Measurements from ENCODE around the gene DAPK2. TPM values are rescaled to one million over a fixed set of nuclear protein-coding genes. Genes with fewer than 3 reads are reported as not detected.

The DAPK2 gene
- total and polyA plus RNA-seq, 2 donors (not counting 1 experiment from before 2014, with no cell fraction given): 8.3 to 31.9 TPM

DNA sequence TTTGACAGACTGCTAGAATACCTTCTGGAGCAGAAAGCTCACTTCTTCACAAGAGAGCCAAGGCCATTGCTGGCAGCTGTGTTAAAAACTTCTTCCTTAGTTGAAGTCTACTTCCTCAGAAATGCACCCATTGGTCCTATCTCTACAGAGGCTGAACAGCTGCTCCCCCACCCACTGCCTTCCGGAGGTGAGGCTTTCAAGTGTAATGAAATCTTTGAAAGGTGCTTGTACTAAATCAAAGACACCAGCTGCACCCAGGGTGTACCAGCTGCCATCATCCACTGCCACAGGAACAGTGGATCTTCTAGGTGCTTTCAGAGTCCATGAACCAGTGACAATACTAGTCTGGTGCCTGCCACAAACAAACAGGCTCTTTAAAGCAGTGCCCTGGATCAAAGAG, 186.1 kb downstream of the DAPK2 start:
- peak overlapping the region; percentile 57 for H3K4me2 ChIP-seq (replicated peaks; ENCODE audit: low read depth, low read length, poor library complexity, severe bottlenecking)
- POLR2A ChIA-PET: interaction anchor here (0.6 to 1.1 kb wide), 3 partner anchors 22 to 385 kb away, joined by 3 to 8 read pairs (median 3); no protein-coding TSS in a partner anchor

DNA sequence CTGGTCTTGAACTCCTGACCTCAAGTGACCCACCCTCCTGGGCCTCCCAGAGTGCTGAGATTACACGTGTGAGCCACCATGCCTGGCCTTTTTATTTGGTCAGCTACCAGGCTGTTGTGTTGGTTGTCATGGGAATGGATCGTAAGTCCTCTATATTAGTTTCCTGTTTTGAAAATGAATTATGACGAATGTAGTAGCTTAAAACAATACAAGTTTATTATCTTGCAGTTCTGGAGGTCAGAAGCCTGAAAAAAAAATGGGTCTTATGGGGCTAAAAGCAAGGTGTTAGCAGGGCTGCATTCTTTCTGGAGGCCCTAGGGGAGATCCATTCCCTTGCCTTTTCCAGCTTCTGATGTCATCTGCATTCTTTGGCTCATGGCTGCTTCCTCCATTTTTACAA, 187.4 kb downstream of the DAPK2 start:
- intact Hi-C loops (cut with micrococcal nuclease): no loop called here
- TF ChIP-seq, protein P1, sequence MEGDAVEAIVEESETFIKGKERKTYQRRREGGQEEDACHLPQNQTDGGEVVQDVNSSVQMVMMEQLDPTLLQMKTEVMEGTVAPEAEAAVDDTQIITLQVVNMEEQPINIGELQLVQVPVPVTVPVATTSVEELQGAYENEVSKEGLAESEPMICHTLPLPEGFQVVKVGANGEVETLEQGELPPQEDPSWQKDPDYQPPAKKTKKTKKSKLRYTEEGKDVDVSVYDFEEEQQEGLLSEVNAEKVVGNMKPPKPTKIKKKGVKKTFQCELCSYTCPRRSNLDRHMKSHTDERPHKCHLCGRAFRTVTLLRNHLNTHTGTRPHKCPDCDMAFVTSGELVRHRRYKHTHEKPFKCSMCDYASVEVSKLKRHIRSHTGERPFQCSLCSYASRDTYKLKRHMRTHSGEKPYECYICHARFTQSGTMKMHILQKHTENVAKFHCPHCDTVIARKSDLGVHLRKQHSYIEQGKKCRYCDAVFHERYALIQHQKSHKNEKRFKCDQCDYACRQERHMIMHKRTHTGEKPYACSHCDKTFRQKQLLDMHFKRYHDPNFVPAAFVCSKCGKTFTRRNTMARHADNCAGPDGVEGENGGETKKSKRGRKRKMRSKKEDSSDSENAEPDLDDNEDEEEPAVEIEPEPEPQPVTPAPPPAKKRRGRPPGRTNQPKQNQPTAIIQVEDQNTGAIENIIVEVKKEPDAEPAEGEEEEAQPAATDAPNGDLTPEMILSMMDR (IDR thresholded peaks at IDR 0.05): no peak
- no peak for TF ChIP-seq EZH2 (IDR thresholded peaks at IDR 0.05; ENCODE audit: borderline replicate concordance, insufficient read depth, low read depth, low read length, poor library complexity, severe bottlenecking)
- peak overlapping the region; percentile 71 to 76 for H3K27ac ChIP-seq (ENCODE audit: low read length in 2 of 2)
- no peaks in the 10 kb centered on the region for H3K27me3 ChIP-seq (replicated peaks in 1 of 4; ENCODE audit: control extremely low read depth in 1 of 4, control insufficient read depth in 3 of 4, insufficient read depth in 4 of 4, low read length in 3 of 4)
- H4K20me1 ChIP-seq (ENCODE audit: control insufficient read depth, insufficient read depth, low read length, poor library complexity, severe bottlenecking): no peaks in the 10 kb centered on the region
- H3K36me3 ChIP-seq (replicated peaks in 1 of 2; ENCODE audit: control extremely low read depth in 1 of 2, control insufficient read depth in 1 of 2, extremely low read depth in 1 of 2, insufficient read depth in 2 of 2, low read length in 1 of 2): no peaks in the 10 kb centered on the region
- Mint-ChIP-seq H3K4me1 (peaks cover 31% of the 10 kb centered on the region), H3K27me3 (no peaks in the 10 kb centered on the region), H3K9me3 (ENCODE audit: insufficient read depth) (no peaks in the 10 kb centered on the region), H3K27ac (peak overlapping the region; percentile 71), H3K4me3 (peak overlapping the region; percentile 7)
- ChIA-PET CTCF (interaction anchor here (1.1 to 2.9 kb wide), 5 partner anchors 11 to 209 kb away, joined by 3 to 30 read pairs (median 5); no protein-coding TSS in a partner anchor), POLR2A (no interaction called here)
- no peak overlapping the region for H3K4me3 ChIP-seq (ENCODE audit: control extremely low read depth in 1 of 5, extremely low read depth in 1 of 5, insufficient read depth in 1 of 5, low read depth in 2 of 5, low read length in 4 of 5)
- ATAC-seq (ENCODE audit: low read depth) (no peak), DNase-seq (peak; percentile 50)
- no peaks in the 10 kb centered on the region for H3K79me2 ChIP-seq (ENCODE audit: control insufficient read depth, insufficient read depth, low read length)
- peak overlapping the region; percentile 57 for H2AFZ ChIP-seq (ENCODE audit: insufficient read depth, low read depth, low read length, poor library complexity, severe bottlenecking)
- H3K4me2 ChIP-seq (replicated peaks; ENCODE audit: low read depth, low read length, poor library complexity, severe bottlenecking): peak overlapping the region; percentile 9
- peaks cover 31 to 32% of the 10 kb centered on the region in 2 donors for H3K4me1 ChIP-seq (ENCODE audit: control insufficient read depth in 2 of 2, insufficient read depth in 2 of 2, low read length in 2 of 2)
- H3K9ac ChIP-seq (ENCODE audit: low read length): no peak overlapping the region
- H3K9me3 ChIP-seq (ENCODE audit: control extremely low read depth in 1 of 3, control insufficient read depth in 2 of 3, insufficient read depth in 1 of 3, low read length in 2 of 3): no peaks in the 10 kb centered on the region
- no CpG with 5 or more reads among the region's 3 CpGs for WGBS (ENCODE audit: insufficient coverage)

More for the DNA sequence above, 186.1 kb downstream of the DAPK2 start:
- H3K4me1 Mint-ChIP-seq: peaks cover 31% of the 10 kb centered on the region
- H3K27me3 Mint-ChIP-seq: no peaks in the 10 kb centered on the region
- Histone ChIP-seq H2AFZ (ENCODE audit: insufficient read depth, low read depth, low read length, poor library complexity, severe bottlenecking) (peak overlapping the region; percentile 62), H3K4me3 (ENCODE audit: control extremely low read depth in 1 of 5, extremely low read depth in 1 of 5, insufficient read depth in 1 of 5, low read depth in 2 of 5, low read length in 4 of 5) (peak overlapping the region in 1 of 5 experiments; percentile 24), H4K20me1 (ENCODE audit: control insufficient read depth, insufficient read depth, low read length, poor library complexity, severe bottlenecking) (no peaks in the 10 kb centered on the region), H3K9me3 (ENCODE audit: control extremely low read depth in 1 of 3, control insufficient read depth in 2 of 3, insufficient read depth in 1 of 3, low read length in 2 of 3) (no peaks in the 10 kb centered on the region), H3K27me3 (replicated peaks in 1 of 4; ENCODE audit: control extremely low read depth in 1 of 4, control insufficient read depth in 3 of 4, insufficient read depth in 4 of 4, low read length in 3 of 4) (no peaks in the 10 kb centered on the region), H3K27ac (ENCODE audit: low read length in 2 of 2) (peak overlapping the region; percentile 71 to 76), H3K36me3 (replicated peaks in 1 of 2; ENCODE audit: control extremely low read depth in 1 of 2, control insufficient read depth in 1 of 2, extremely low read depth in 1 of 2, insufficient read depth in 2 of 2, low read length in 1 of 2) (no peaks in the 10 kb centered on the region), H3K9ac (ENCODE audit: low read length) (peak overlapping the region; percentile 1), H3K4me1 (ENCODE audit: control insufficient read depth in 2 of 2, insufficient read depth in 2 of 2, low read length in 2 of 2) (peaks cover 31 to 32% of the 10 kb centered on the region in 2 donors), H3K79me2 (ENCODE audit: control insufficient read depth, insufficient read depth, low read length) (no peaks in the 10 kb centered on the region)
- intact Hi-C loops (cut with micrococcal nuclease): loop anchor here (2.0 kb wide), 1 partner anchor 21 kb away; no protein-coding TSS in a partner anchor
- peak overlapping the region; percentile 89 for H3K27ac Mint-ChIP-seq
- H3K4me3 Mint-ChIP-seq: peak overlapping the region; percentile 52
- WGBS (ENCODE audit: insufficient coverage): no CpG with 5 or more reads among the region's 1 CpG
- no peaks in the 10 kb centered on the region for H3K9me3 Mint-ChIP-seq (ENCODE audit: insufficient read depth)
- no peak for TF ChIP-seq EZH2 (IDR thresholded peaks at IDR 0.05; ENCODE audit: borderline replicate concordance, insufficient read depth, low read depth, low read length, poor library complexity, severe bottlenecking)
- TF ChIP-seq, protein P1 (IDR thresholded peaks at IDR 0.05): no peak
- ATAC-seq (ENCODE audit: low read depth) (peak; percentile 95), DNase-seq (peak; percentile 73)
- CTCF ChIA-PET: interaction anchor here (0.6 to 2.9 kb wide), 14 partner anchors 9 to 208 kb away, joined by 3 to 30 read pairs (median 4); partner anchors contain the start of genes DAPK2 and HERC1

Data from B cell (primary cell).